Measurements from ENCODE around the gene C16orf86.

- TF ChIP-seq CTCF (IDR thresholded peaks at IDR 0.05) (no peak), POLR2A (IDR thresholded peaks at IDR 0.05) (no peak)
These were observed 14.8 kb upstream of the C16orf86 start for GRCh38 chr16:67651847-67652246.

All from adrenal gland (tissue), 5 donors.